IMR-90 (cell line): ENCODE measurements around the gene GPC6. TPM values are rescaled to one million over a fixed set of nuclear protein-coding genes. Genes with fewer than 3 reads are reported as not detected.
A peak's percentile ranks its signal among the peaks of the same experiment; 100 is the strongest.

Experiments used
- ATAC-seq: fragments of 200-7000 bp; cut with Tn5 transposase; 2 replicates; pipeline ENCODE4 v1.9.1; 2020; ENCODE audit warnings: low read depth, mild to moderate bottlenecking, moderate library complexity
- BruUV-seq: library from RNA; stranded (reverse); fragments of 400-500 nt; replicated peaks from 2 replicates; lab custom pipeline; 2021; lab: Mats Ljungman, UMichigan
- CTCF ChIA-PET: fragments of 300-600 bp; formaldehyde crosslinking; extraction: SDS; loops from one replicate; lab custom pipeline; 2021; ENCODE audit warnings: antibody characterized with exemption; lab: Yijun Ruan, JAX
- POLR2A ChIA-PET: fragments of 300-600 bp; sonication (Branson Sonifier 250); formaldehyde crosslinking; loops from one replicate; lab custom pipeline; 2022; ENCODE audit warnings: antibody characterized with exemption; ENCODE audit not compliant: unreplicated experiment; lab: Charles Lee
- DNase-seq: peaks from one replicate; pipeline ENCODE4 v3.0.0; 2013
- H2AFZ ChIP-seq: replicated peaks from 2 replicates; pipeline ENCODE3; 2013; ENCODE audit warnings: low read length, mild to moderate bottlenecking; ENCODE audit not compliant: poor library complexity
- H2AK5ac ChIP-seq: 2 replicates; pipeline ENCODE4 v1.6.1; 2013; ENCODE audit warnings: low read depth, low read length, inconsistent platforms
- H2AK9ac ChIP-seq: replicated peaks from 2 replicates; pipeline ENCODE3; 2013; ENCODE audit warnings: mild to moderate bottlenecking, low read depth, low read length, moderate library complexity; ENCODE audit not compliant: poor library complexity
- H2BK120ac ChIP-seq: 2 replicates; pipeline ENCODE4 v1.6.1; 2013; ENCODE audit warnings: low read depth, low read length, inconsistent platforms
- H2BK15ac ChIP-seq: 3 replicates; pipeline ENCODE4 v1.6.1; 2013; ENCODE audit warnings: low read depth, low read length, inconsistent platforms
- H2BK20ac ChIP-seq: 2 replicates; pipeline ENCODE4 v1.6.1; 2013; ENCODE audit warnings: low read depth, mild to moderate bottlenecking, inconsistent platforms, low read length, moderate library complexity
- H2BK5ac ChIP-seq: 2 replicates; pipeline ENCODE4 v1.6.1; 2013; ENCODE audit warnings: mild to moderate bottlenecking, low read depth, low read length, inconsistent platforms; ENCODE audit not compliant: poor library complexity, severe bottlenecking
- H3K14ac ChIP-seq: replicated peaks from 2 replicates; pipeline ENCODE4 v1.6.1; 2013; ENCODE audit warnings: low read depth, low read length, inconsistent platforms
- H3K18ac ChIP-seq: 2 replicates; pipeline ENCODE4 v1.6.1; 2013; ENCODE audit warnings: low read depth, low read length, control low read depth
- H3K23ac ChIP-seq: 2 replicates; pipeline ENCODE4 v1.6.1; 2013; ENCODE audit warnings: low read depth, low read length, inconsistent platforms
- H3K27ac ChIP-seq: 2 replicates; pipeline ENCODE4 v1.5.1; 2013; ENCODE audit warnings: mild to moderate bottlenecking, control low read depth, low read length; ENCODE audit not compliant: insufficient read depth
- H3K27me3 ChIP-seq: 2 replicates; pipeline ENCODE4 v1.6.1; 2013; ENCODE audit warnings: low read length; ENCODE audit not compliant: control insufficient read depth, insufficient read depth
- H3K36me3 ChIP-seq: 2 replicates; pipeline ENCODE4 v1.6.1; 2013; ENCODE audit warnings: low read length, mixed read lengths; ENCODE audit not compliant: control insufficient read depth, insufficient read depth
- H3K4ac ChIP-seq: 2 replicates; pipeline ENCODE4 v1.6.1; 2013; ENCODE audit warnings: low read depth, low read length, inconsistent platforms
- H3K4me1 ChIP-seq: 2 replicates; pipeline ENCODE4 v1.6.1; 2013; ENCODE audit warnings: low read length, mixed read lengths; ENCODE audit not compliant: control insufficient read depth, insufficient read depth
- H3K4me2 ChIP-seq: 2 replicates; pipeline ENCODE4 v1.6.1; 2013; ENCODE audit warnings: low read depth, mild to moderate bottlenecking, control low read depth, low read length, moderate library complexity
- H3K4me3 ChIP-seq: 2 replicates; pipeline ENCODE4 v1.5.1; 2013; ENCODE audit warnings: low read depth, mild to moderate bottlenecking, control low read depth, low read length, moderate library complexity; ENCODE audit not compliant: insufficient read depth
- H3K56ac ChIP-seq: 2 replicates; pipeline ENCODE4 v1.6.1; 2013; ENCODE audit warnings: low read length, inconsistent platforms; ENCODE audit not compliant: insufficient read depth; ENCODE audit errors: extremely low read depth
- H3K79me1 ChIP-seq, 2 experiments: 2 replicates each; pipeline ENCODE4 v1.6.1; 2013; ENCODE audit warnings: low read length in 2 of 2, inconsistent platforms in 1 of 2, low read depth in 1 of 2
- H3K9ac ChIP-seq: 2 replicates; pipeline ENCODE4 v1.6.1; 2013; ENCODE audit warnings: low read depth, low read length, control low read depth
- H3K9me1 ChIP-seq: 2 replicates; pipeline ENCODE4 v1.6.1; 2013; ENCODE audit warnings: low read length, inconsistent platforms; ENCODE audit not compliant: insufficient read depth
- H3K9me3 ChIP-seq: 2 replicates; pipeline ENCODE4 v1.6.1; 2013; ENCODE audit warnings: low read length; ENCODE audit not compliant: control insufficient read depth, insufficient read depth
- H4K20me1 ChIP-seq: 2 replicates; pipeline ENCODE4 v1.6.1; 2013; ENCODE audit warnings: low read length, inconsistent platforms; ENCODE audit not compliant: insufficient read depth
- H4K5ac ChIP-seq: 2 replicates; pipeline ENCODE4 v1.6.1; 2013; ENCODE audit warnings: mild to moderate bottlenecking, low read depth, low read length, control low read depth
- H4K8ac ChIP-seq, 2 experiments: 2 replicates each; pipeline ENCODE4 v1.6.1; 2013; ENCODE audit warnings: low read depth in 2 of 2, low read length in 2 of 2, control low read depth in 1 of 2, inconsistent platforms in 1 of 2
- H4K91ac ChIP-seq: 2 replicates; pipeline ENCODE4 v1.6.1; 2013; ENCODE audit warnings: low read depth, low read length, inconsistent platforms; ENCODE audit not compliant: insufficient read depth
- BHLHE40 ChIP-seq: fragments of 150-350 bp; IDR thresholded peaks from 2 replicates; pipeline ENCODE4 v1.6.1; 2016; ENCODE audit warnings: mild to moderate bottlenecking, low read depth, low read length
- CEBPB ChIP-seq: IDR thresholded peaks from 2 replicates; pipeline ENCODE4 v1.6.1; 2012; ENCODE audit warnings: low read depth, low read length, improper control_type of control experiment
- CHD1 ChIP-seq: IDR thresholded peaks from 2 replicates; pipeline ENCODE4 v1.6.1; 2012; ENCODE audit warnings: low read depth, low read length, improper control_type of control experiment
- CTCF ChIP-seq: conservative IDR thresholded peaks from 2 replicates; pipeline ENCODE4 v1.5.1; 2012; ENCODE audit warnings: mild to moderate bottlenecking, low read depth, low read length, improper control_type of control experiment
- ELK1 ChIP-seq: fragments of 150-350 bp; IDR thresholded peaks from 2 replicates; pipeline ENCODE4 v1.6.1; 2016; ENCODE audit warnings: low read depth, mild to moderate bottlenecking, low read length, moderate library complexity, borderline replicate concordance
- FOS ChIP-seq: fragments of 150-350 bp; IDR thresholded peaks from 2 replicates; pipeline ENCODE4 v1.6.1; 2016; ENCODE audit warnings: low read depth, low read length
- MAFK ChIP-seq: IDR thresholded peaks from 2 replicates; pipeline ENCODE4 v1.6.1; 2012; ENCODE audit warnings: low read depth, low read length, improper control_type of control experiment
- MAZ ChIP-seq: IDR thresholded peaks from 2 replicates; pipeline ENCODE4 v1.6.1; 2012; ENCODE audit warnings: low read depth, mild to moderate bottlenecking, low read length, improper control_type of control experiment, moderate library complexity, borderline replicate concordance
- MXI1 ChIP-seq: IDR thresholded peaks from 2 replicates; pipeline ENCODE4 v1.6.1; 2012; ENCODE audit warnings: low read depth, mild to moderate bottlenecking, low read length, moderate library complexity, borderline replicate concordance
- NFE2L2 ChIP-seq: fragments of 150-350 bp; IDR thresholded peaks from 2 replicates; pipeline ENCODE4 v1.6.1; 2016; ENCODE audit warnings: low read depth, mild to moderate bottlenecking, low read length
- POLR2A ChIP-seq: IDR thresholded peaks from 2 replicates; pipeline ENCODE4 v1.6.1; 2012; ENCODE audit warnings: mild to moderate bottlenecking, low read depth, low read length
- RAD21 ChIP-seq: IDR thresholded peaks from 2 replicates; pipeline ENCODE4 v1.6.1; 2012; ENCODE audit warnings: low read length, improper control_type of control experiment
- RCOR1 ChIP-seq: IDR thresholded peaks from 2 replicates; pipeline ENCODE4 v1.6.1; 2012; ENCODE audit warnings: mild to moderate bottlenecking, low read length, improper control_type of control experiment; ENCODE audit not compliant: insufficient replicate concordance
- RFX5 ChIP-seq: IDR thresholded peaks from 2 replicates; pipeline ENCODE4 v1.8.0; 2012; ENCODE audit warnings: low read depth, mild to moderate bottlenecking, low read length, moderate library complexity
- SMC3 ChIP-seq: fragments of 150-350 bp; IDR thresholded peaks from 2 replicates; pipeline ENCODE4 v1.6.1; 2016; ENCODE audit warnings: low read depth, mild to moderate bottlenecking, antibody characterized with exemption, low read length, moderate library complexity
- WGBS, 2 experiments: methylation state at CpG; one replicate each; pipeline versions ENCODE4 v1.1.5 to v1.1.7; 2013; ENCODE audit warnings: missing lambda C conversion rate in 2 of 2; ENCODE audit not compliant: insufficient read length in 1 of 2; ENCODE audit errors: extremely low coverage in 2 of 2; 5-methylcytosine and 5-hydroxymethylcytosine counted together
- dilution Hi-C: fragments of 300-500 bp; cut with HindIII; formaldehyde crosslinking; loops from one replicate; pipeline ENCODE4 v1.14.3; 2018; ENCODE audit warnings: low sequenced_read_pairs; ENCODE audit not compliant: unreplicated experiment
- in situ Hi-C: fragments of 300-500 bp; cut with MboI; formaldehyde crosslinking; loops from 3 replicates; pipeline ENCODE4 v1.14.3; 2019; ENCODE audit warnings: low sequenced_read_pairs, inconsistent platforms, mixed read lengths
- intact Hi-C: fragments of 100-400 bp; cut with micrococcal nuclease; formaldehyde crosslinking; loops from 2 replicates; pipeline ENCODE4 v1.10.0; 2022
- polyA plus RNA-seq, 3 experiments: library from polyadenylated mRNA; depleted of rRNA; stranded (reverse); fragments of >200 nt; gene quantifications; 2 replicates each; pipeline ENCODE4 v1.2.3, GENCODE V29; 2012; ENCODE audit warnings: low replicate concordance in 1 of 3
- total RNA-seq: library from RNA; depleted of rRNA; stranded (reverse); fragments of >200 nt; gene quantifications from 2 replicates; pipeline ENCODE4 v1.2.3, GENCODE V29; 2012

GPC6 gene
- total and polyA plus RNA-seq, 2 of the 4 experiments (the other 2 are of a cell fraction), result 14.9 to 39.4 TPM

DNA sequence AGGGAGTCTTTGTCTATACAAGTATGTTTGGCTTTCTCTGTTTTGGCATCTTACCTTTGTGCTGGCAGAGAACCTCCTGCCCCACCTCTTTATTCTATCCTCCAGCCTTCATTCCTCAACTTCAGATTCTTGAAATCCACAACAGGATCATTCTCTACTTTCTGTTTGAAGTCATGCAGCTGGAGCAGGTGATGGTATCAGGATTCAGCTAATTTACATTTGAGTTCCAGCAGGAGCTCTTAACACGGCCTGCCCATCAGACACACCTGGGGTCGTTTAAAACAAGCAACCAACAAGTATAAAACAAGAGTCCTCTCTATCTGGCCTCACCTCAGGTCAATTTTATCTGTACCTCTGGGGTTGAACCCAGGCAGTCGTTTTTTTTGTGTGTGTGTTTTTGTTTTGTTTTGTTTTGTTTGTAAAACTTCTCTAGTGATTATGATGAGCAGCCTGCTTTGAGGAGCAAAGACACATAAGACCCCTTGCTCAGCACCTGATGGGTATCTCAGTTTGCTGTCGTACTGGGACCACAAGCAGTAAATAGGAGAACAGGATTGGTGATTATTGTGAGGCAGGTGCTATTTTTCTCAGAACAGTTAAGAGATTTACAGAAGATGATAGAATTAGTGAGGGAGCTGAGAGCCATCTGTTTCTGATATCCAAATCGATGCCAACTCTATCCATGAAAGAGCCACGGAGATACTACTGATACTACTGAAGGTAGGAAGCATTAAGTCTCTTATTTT lies 78.4 kb downstream of the GPC6 start:
- Histone ChIP-seq H3K4me3 (no peak overlapping the region), H3K18ac (peak overlapping the region; percentile 20; the same call in 1 of the 2 replicates), H3K27me3 (no peaks in the 10 kb centered on the region), H3K4me2 (peak overlapping the region; percentile 12; the same call in 1 of the 2 replicates), H3K9me1 (no peaks in the 10 kb centered on the region), H3K36me3 (no peaks in the 10 kb centered on the region), H3K9me3 (no peaks in the 10 kb centered on the region), H2AK9ac (no peak overlapping the region), H3K9ac (no peak overlapping the region), H3K23ac (peak overlapping the region; percentile 6; the same call in 1 of the 2 replicates), H4K5ac (0 out of 2 replicates have a peak overlapping the region, but pooled peaks have one; percentile 32), H3K79me1 (no peaks in the 10 kb centered on the region; a peak in 1 of 4 replicates), H3K56ac (no peak overlapping the region), H3K27ac (no peak overlapping the region), H2AFZ (no peak overlapping the region), H4K20me1 (no peaks in the 10 kb centered on the region), H4K91ac (0 out of 2 replicates have a peak overlapping the region, but pooled peaks have one; percentile 40), H2BK15ac (no peak overlapping the region; the same call in 1 of the 3 replicates), H2BK120ac (peak overlapping the region; percentile 47; the same call in 1 of the 2 replicates), H3K4me1 (peaks cover 3% of the 10 kb centered on the region; the same call in 1 of the 2 replicates), H2BK20ac (0 out of 2 replicates have a peak overlapping the region, but pooled peaks have one; percentile 8), H3K14ac (no peak overlapping the region), H4K8ac (0 out of 4 replicates have a peak overlapping the region, but pooled peaks of 1 of the 2 experiments have one; percentile 9), H2AK5ac (no peak overlapping the region), H3K4ac (no peak overlapping the region), H2BK5ac (no peak overlapping the region)
- in situ Hi-C loops (no loop called here), dilution Hi-C loops (no loop called here), intact Hi-C loops (loop anchor here (10.0 kb wide), 1 partner anchor 60 kb away; no protein-coding TSS in a partner anchor)
- no CpG with 5 or more reads among the region's 6 CpGs for WGBS, 2 experiments
- no peak for ATAC-seq
- POLR2A ChIA-PET, result no interaction called here
- BruUV-seq, result no TSS peak
- TF ChIP-seq FOS (no peak), MAZ (no peak), POLR2A (no peak), MAFK (no peak), RFX5 (no peak), NFE2L2 (no peak), CEBPB (no peak), ELK1 (no peak), BHLHE40 (no peak), MXI1 (no peak), SMC3 (no peak), CHD1 (no peak), RCOR1 (no peak), RAD21 (no peak), CTCF (no peak)
- CTCF ChIA-PET, result no interaction called here
- no peak for DNase-seq
